Neuronal stem cell (in vitro differentiated cells): ENCODE data around the gene IL16.
A peak's percentile ranks its signal among the peaks of the same experiment; 100 is the strongest.

Experiments used
- DNase-seq: peaks from one replicate; pipeline ENCODE4 v3.0.0-alpha.2; 2013; ENCODE audit warnings: low spot score
- H2AFZ ChIP-seq: one replicate; pipeline ENCODE4 v1.6.1; 2013; ENCODE audit warnings: mild to moderate bottlenecking, low read length, inconsistent platforms
- H2AK5ac ChIP-seq: 2 replicates; pipeline ENCODE4 v1.6.1; 2013; ENCODE audit warnings: low read depth, mild to moderate bottlenecking, inconsistent platforms, low read length, moderate library complexity, mixed read lengths
- H2BK120ac ChIP-seq: 2 replicates; pipeline ENCODE4 v1.6.1; 2013; ENCODE audit warnings: low read depth, mild to moderate bottlenecking, inconsistent platforms, low read length, moderate library complexity, mixed read lengths
- H2BK12ac ChIP-seq: one replicate; pipeline ENCODE4 v1.6.1; 2013; ENCODE audit warnings: low read length, inconsistent platforms
- H2BK15ac ChIP-seq: 2 replicates; pipeline ENCODE4 v1.6.1; 2013; ENCODE audit warnings: mild to moderate bottlenecking, low read length, inconsistent platforms, mixed read lengths
- H2BK5ac ChIP-seq: one replicate; pipeline ENCODE4 v1.6.1; 2013; ENCODE audit warnings: inconsistent platforms, mild to moderate bottlenecking, low read length, moderate library complexity
- H3K14ac ChIP-seq: one replicate; pipeline ENCODE4 v1.6.1; 2013; ENCODE audit warnings: low read length, inconsistent platforms
- H3K18ac ChIP-seq: 2 replicates; pipeline ENCODE4 v1.6.1; 2013; ENCODE audit warnings: low read length, inconsistent platforms
- H3K23ac ChIP-seq: 2 replicates; pipeline ENCODE4 v1.6.1; 2013; ENCODE audit warnings: low read depth, mild to moderate bottlenecking, mixed read lengths, low read length, inconsistent platforms; ENCODE audit not compliant: poor library complexity
- H3K27ac ChIP-seq: replicated peaks from 3 replicates; pipeline ENCODE4 v1.5.1; 2013; ENCODE audit warnings: low read length, inconsistent platforms
- H3K27me3 ChIP-seq, 3 experiments: 2 replicates each; pipeline ENCODE4 v1.6.1; 2013; ENCODE audit warnings: low read length in 3 of 3, mild to moderate bottlenecking in 2 of 3, inconsistent platforms in 1 of 3, low read depth in 1 of 3, mixed read lengths in 1 of 3, moderate library complexity in 1 of 3; ENCODE audit not compliant: control insufficient read depth in 3 of 3, insufficient read depth in 3 of 3
- H3K36me3 ChIP-seq, 2 donors: replicated peaks in 1 of 2; 2 replicates each; pipeline ENCODE4 v1.6.1; 2013; ENCODE audit warnings: low read length in 2 of 2; ENCODE audit not compliant: control insufficient read depth in 2 of 2, insufficient read depth in 2 of 2
- H3K4ac ChIP-seq: 2 replicates; pipeline ENCODE4 v1.6.1; 2013; ENCODE audit warnings: inconsistent platforms, mild to moderate bottlenecking, low read length, moderate library complexity
- H3K4me1 ChIP-seq, 2 donors: 1 replicate in 1 of 2; 2 replicates in 1 of 2; pipeline ENCODE4 v1.6.1; 2013; ENCODE audit warnings: low read length in 2 of 2, low read depth in 1 of 2; ENCODE audit not compliant: control insufficient read depth in 2 of 2, insufficient read depth in 1 of 2
- H3K4me2 ChIP-seq: one replicate; pipeline ENCODE4 v1.6.1; 2013; ENCODE audit warnings: mild to moderate bottlenecking, low read length, inconsistent platforms; ENCODE audit not compliant: insufficient read depth, poor library complexity, severe bottlenecking
- H3K4me3 ChIP-seq, 2 donors: 2 replicates each; pipeline ENCODE4 v1.5.1; 2013; ENCODE audit warnings: low read length in 2 of 2, mild to moderate bottlenecking in 2 of 2, inconsistent platforms in 1 of 2, moderate library complexity in 1 of 2
- H3K79me1 ChIP-seq: one replicate; pipeline ENCODE4 v1.6.1; 2013; ENCODE audit warnings: low read depth, mild to moderate bottlenecking, inconsistent platforms, low read length, moderate library complexity
- H3K9ac ChIP-seq: one replicate; pipeline ENCODE4 v1.6.1; 2013; ENCODE audit warnings: mild to moderate bottlenecking, low read depth, low read length, inconsistent platforms; ENCODE audit not compliant: poor library complexity
- H3K9me3 ChIP-seq, 2 donors: replicated peaks in 1 of 2; 2 replicates each; pipeline versions ENCODE3 to v1.6.1; 2013; ENCODE audit warnings: low read length in 2 of 2, mild to moderate bottlenecking in 2 of 2, inconsistent platforms in 1 of 2, low read depth in 1 of 2, mixed read lengths in 1 of 2, moderate library complexity in 1 of 2; ENCODE audit not compliant: control insufficient read depth in 2 of 2, insufficient read depth in 1 of 2
- H4K8ac ChIP-seq: one replicate; pipeline ENCODE4 v1.6.1; 2013; ENCODE audit warnings: low read depth, mild to moderate bottlenecking, inconsistent platforms, low read length, moderate library complexity
- H4K91ac ChIP-seq: one replicate; pipeline ENCODE4 v1.6.1; 2013; ENCODE audit warnings: low read length, low read depth, mild to moderate bottlenecking, inconsistent platforms; ENCODE audit not compliant: poor library complexity
- WGBS, 2 donors: extraction: QIAGEN DNeasy Blood & Tissue Kit; methylation state at CpG; one replicate each; pipeline ENCODE4 v1.1.7; 2013; ENCODE audit warnings: missing lambda C conversion rate in 2 of 2, mixed read lengths in 1 of 2; ENCODE audit not compliant: insufficient read length in 2 of 2, insufficient replicate concordance in 1 of 2; ENCODE audit errors: extremely low coverage in 2 of 2; 5-methylcytosine and 5-hydroxymethylcytosine counted together

Gene IL16

GRCh38 chr15:81294516-81294880, 97.8 kb downstream of the IL16 start:
- H3K9me3 ChIP-seq = no peaks in the 10 kb centered on the region
- no peak overlapping the region for H3K18ac ChIP-seq
- peaks cover 0 to 23% (median 0%) of the 10 kb centered on the region in 3 experiments for H3K27me3 ChIP-seq
- H3K4ac ChIP-seq = no peak overlapping the region
- no peaks in the 10 kb centered on the region for H3K79me1 ChIP-seq
- H2BK120ac ChIP-seq = no peak overlapping the region
- no peak overlapping the region for H3K4me3 ChIP-seq
- no peak overlapping the region for H3K23ac ChIP-seq
- H3K27ac ChIP-seq = no peak overlapping the region
- H4K8ac ChIP-seq = no peak overlapping the region
- WGBS, 2 donors = no CpG with 5 or more reads among the region's 6 CpGs
- H2BK5ac ChIP-seq = no peak overlapping the region
- no peak overlapping the region for H3K4me2 ChIP-seq
- no peaks in the 10 kb centered on the region for H3K36me3 ChIP-seq
- H2BK15ac ChIP-seq = no peak overlapping the region
- no peak overlapping the region for H2AFZ ChIP-seq
- DNase-seq = no peak
- H3K14ac ChIP-seq = no peak overlapping the region
- peaks cover 0 to 3% of the 10 kb centered on the region in 2 donors for H3K4me1 ChIP-seq
- no peak overlapping the region for H4K91ac ChIP-seq
- H2AK5ac ChIP-seq = no peak overlapping the region
- H2BK12ac ChIP-seq = no peak overlapping the region
- H3K9ac ChIP-seq = no peak overlapping the region

- Histone ChIP-seq H3K18ac (no peak overlapping the region), H2BK120ac (no peak overlapping the region), H3K79me1 (no peaks in the 10 kb centered on the region), H3K27ac (no peak overlapping the region), H3K9ac (no peak overlapping the region), H4K91ac (no peak overlapping the region), H3K4ac (no peak overlapping the region), H2BK12ac (no peak overlapping the region), H3K9me3 (no peaks in the 10 kb centered on the region), H3K27me3 (peaks cover 0 to 27% (median 0%) of the 10 kb centered on the region in 3 experiments), H3K4me3 (no peak overlapping the region), H3K4me1 (peaks cover 0 to 3% of the 10 kb centered on the region in 2 donors), H3K36me3 (no peaks in the 10 kb centered on the region), H2AFZ (no peak overlapping the region), H3K4me2 (no peak overlapping the region), H4K8ac (no peak overlapping the region), H2BK5ac (no peak overlapping the region), H3K23ac (no peak overlapping the region), H2AK5ac (no peak overlapping the region), H3K14ac (no peak overlapping the region), H2BK15ac (no peak overlapping the region)
- WGBS, 2 donors = no CpG with 5 or more reads among the region's 5 CpGs
- DNase-seq = no peak
Measured at GRCh38 chr15:81295486-81296121, 98.9 kb downstream of the IL16 start.

GRCh38 chr15:81296186-81296585, 99.5 kb downstream of the IL16 start:
- Histone ChIP-seq H3K14ac (no peak overlapping the region), H2AFZ (no peak overlapping the region)
- DNase-seq = no peak

GRCh38 chr15:81296673-81297072, 100.0 kb downstream of the IL16 start:
- Histone ChIP-seq H3K9ac (no peak overlapping the region), H2AK5ac (no peak overlapping the region), H3K14ac (no peak overlapping the region), H3K18ac (peak overlapping the region; percentile 20), H3K79me1 (no peaks in the 10 kb centered on the region), H3K4me1 (peaks cover 0 to 3% of the 10 kb centered on the region in 2 donors), H4K8ac (no peak overlapping the region), H3K27me3 (peaks cover 0 to 30% (median 0%) of the 10 kb centered on the region in 3 experiments), H2BK15ac (no peak overlapping the region), H3K9me3 (no peaks in the 10 kb centered on the region), H2BK120ac (no peak overlapping the region), H3K4me3 (no peak overlapping the region), H3K23ac (no peak overlapping the region), H2BK5ac (no peak overlapping the region), H3K4ac (no peak overlapping the region), H3K4me2 (no peak overlapping the region), H3K36me3 (no peaks in the 10 kb centered on the region), H2BK12ac (no peak overlapping the region), H3K27ac (no peak overlapping the region), H4K91ac (no peak overlapping the region), H2AFZ (no peak overlapping the region)
- no CpG with 5 or more reads among the region's 11 CpGs for WGBS, 2 donors
- DNase-seq = no peak

More at GRCh38 chr15:81296186-81296585, 99.5 kb downstream of the IL16 start:
- Histone ChIP-seq H3K4me1 (peaks cover 0 to 3% of the 10 kb centered on the region in 2 donors), H3K23ac (no peak overlapping the region), H2AK5ac (no peak overlapping the region), H3K9me3 (no peaks in the 10 kb centered on the region), H3K4ac (no peak overlapping the region), H3K4me3 (no peak overlapping the region), H3K27ac (no peak overlapping the region), H3K18ac (no peak overlapping the region), H3K9ac (no peak overlapping the region), H2BK120ac (no peak overlapping the region), H2BK12ac (no peak overlapping the region), H3K27me3 (peaks cover 0 to 30% (median 0%) of the 10 kb centered on the region in 3 experiments), H2BK15ac (no peak overlapping the region), H3K4me2 (no peak overlapping the region), H3K36me3 (no peaks in the 10 kb centered on the region), H2BK5ac (no peak overlapping the region), H4K91ac (no peak overlapping the region), H4K8ac (no peak overlapping the region), H3K79me1 (no peaks in the 10 kb centered on the region)
- no CpG with 5 or more reads among the region's 2 CpGs for WGBS, 2 donors
